Measurements from ENCODE around the gene GRAP2.

Gene GRAP2

GRCh38 chr22:39996732-39997131, 95.8 kb downstream of the GRAP2 start:
- H3K27me3 ChIP-seq (ENCODE audit: control insufficient read depth, insufficient read depth, low read length) = peaks cover 5% of the 10 kb centered on the region
- H3K36me3 ChIP-seq (ENCODE audit: control insufficient read depth, insufficient read depth, low read length) = no peaks in the 10 kb centered on the region
- peaks cover 71% of the 10 kb centered on the region for H3K4me1 ChIP-seq (ENCODE audit: control insufficient read depth, insufficient read depth, low read length)
- H3K4me3 ChIP-seq (ENCODE audit: low read length) = peak overlapping the region; percentile 10
- H3K9ac ChIP-seq (ENCODE audit: low read length) = no peak overlapping the region
- no peaks in the 10 kb centered on the region for H3K9me3 ChIP-seq (ENCODE audit: control insufficient read depth, low read length)

- H3K9me3 ChIP-seq (ENCODE audit: control insufficient read depth, low read length) = no peaks in the 10 kb centered on the region
- no peak overlapping the region for H3K9ac ChIP-seq (ENCODE audit: low read length)
- H3K4me3 ChIP-seq (ENCODE audit: low read length) = no peak overlapping the region
- peaks cover 5% of the 10 kb centered on the region for H3K27me3 ChIP-seq (ENCODE audit: control insufficient read depth, insufficient read depth, low read length)
- H3K36me3 ChIP-seq (ENCODE audit: control insufficient read depth, insufficient read depth, low read length) = no peaks in the 10 kb centered on the region
- H3K4me1 ChIP-seq (ENCODE audit: control insufficient read depth, insufficient read depth, low read length) = peaks cover 71% of the 10 kb centered on the region
These were observed 96.5 kb downstream of the GRAP2 start for GRCh38 chr22:39997421-39997820.

GRCh38 chr22:39997939-39998726, 97.2 kb downstream of the GRAP2 start:
- no peaks in the 10 kb centered on the region for H3K9me3 ChIP-seq (ENCODE audit: control insufficient read depth, low read length)
- no peak overlapping the region for H3K4me3 ChIP-seq (ENCODE audit: low read length)
- H3K4me1 ChIP-seq (ENCODE audit: control insufficient read depth, insufficient read depth, low read length) = peaks cover 68% of the 10 kb centered on the region
- H3K27me3 ChIP-seq (ENCODE audit: control insufficient read depth, insufficient read depth, low read length) = peaks cover 5% of the 10 kb centered on the region
- no peaks in the 10 kb centered on the region for H3K36me3 ChIP-seq (ENCODE audit: control insufficient read depth, insufficient read depth, low read length)
- peak overlapping the region; percentile 41 for H3K9ac ChIP-seq (ENCODE audit: low read length)

- H3K4me1 ChIP-seq (ENCODE audit: control insufficient read depth, insufficient read depth, low read length) = peaks cover 70% of the 10 kb centered on the region
These were observed 98.4 kb downstream of the GRAP2 start for GRCh38 chr22:39999144-39999757.

GRCh38 chr22:40000171-40000570, 99.3 kb downstream of the GRAP2 start:
- Histone ChIP-seq H3K36me3 (ENCODE audit: control insufficient read depth, insufficient read depth, low read length) (no peaks in the 10 kb centered on the region), H3K4me3 (ENCODE audit: low read length) (no peak overlapping the region), H3K9ac (ENCODE audit: low read length) (no peak overlapping the region), H3K27me3 (ENCODE audit: control insufficient read depth, insufficient read depth, low read length) (peaks cover 3% of the 10 kb centered on the region), H3K4me1 (ENCODE audit: control insufficient read depth, insufficient read depth, low read length) (peaks cover 68% of the 10 kb centered on the region), H3K9me3 (ENCODE audit: control insufficient read depth, low read length) (no peaks in the 10 kb centered on the region)

More at GRCh38 chr22:39999144-39999757, 98.4 kb downstream of the GRAP2 start:
- no peak overlapping the region for H3K4me3 ChIP-seq (ENCODE audit: low read length)
- H3K36me3 ChIP-seq (ENCODE audit: control insufficient read depth, insufficient read depth, low read length) = no peaks in the 10 kb centered on the region
- H3K27me3 ChIP-seq (ENCODE audit: control insufficient read depth, insufficient read depth, low read length) = peaks cover 5% of the 10 kb centered on the region
- H3K9ac ChIP-seq (ENCODE audit: low read length) = no peak overlapping the region
- no peaks in the 10 kb centered on the region for H3K9me3 ChIP-seq (ENCODE audit: control insufficient read depth, low read length)

GRCh38 chr22:40001106-40001505, 100.2 kb downstream of the GRAP2 start:
- Histone ChIP-seq H3K9ac (ENCODE audit: low read length) (no peak overlapping the region), H3K4me3 (ENCODE audit: low read length) (no peak overlapping the region), H3K27me3 (ENCODE audit: control insufficient read depth, insufficient read depth, low read length) (no peaks in the 10 kb centered on the region), H3K9me3 (ENCODE audit: control insufficient read depth, low read length) (no peaks in the 10 kb centered on the region), H3K36me3 (ENCODE audit: control insufficient read depth, insufficient read depth, low read length) (no peaks in the 10 kb centered on the region), H3K4me1 (ENCODE audit: control insufficient read depth, insufficient read depth, low read length) (peaks cover 64% of the 10 kb centered on the region)

GRCh38 chr22:40001800-40002577, 101.1 kb downstream of the GRAP2 start:
- H3K36me3 ChIP-seq (ENCODE audit: control insufficient read depth, insufficient read depth, low read length) = no peaks in the 10 kb centered on the region
- no peak overlapping the region for H3K4me3 ChIP-seq (ENCODE audit: low read length)
- peaks cover 58% of the 10 kb centered on the region for H3K4me1 ChIP-seq (ENCODE audit: control insufficient read depth, insufficient read depth, low read length)
- H3K9ac ChIP-seq (ENCODE audit: low read length) = no peak overlapping the region
- no peaks in the 10 kb centered on the region for H3K27me3 ChIP-seq (ENCODE audit: control insufficient read depth, insufficient read depth, low read length)
- H3K9me3 ChIP-seq (ENCODE audit: control insufficient read depth, low read length) = no peaks in the 10 kb centered on the region

- Histone ChIP-seq H3K4me1 (ENCODE audit: control insufficient read depth, insufficient read depth, low read length) (peaks cover 47% of the 10 kb centered on the region), H3K9me3 (ENCODE audit: control insufficient read depth, low read length) (no peaks in the 10 kb centered on the region), H3K36me3 (ENCODE audit: control insufficient read depth, insufficient read depth, low read length) (no peaks in the 10 kb centered on the region), H3K4me3 (ENCODE audit: low read length) (no peak overlapping the region), H3K9ac (ENCODE audit: low read length) (no peak overlapping the region), H3K27me3 (ENCODE audit: control insufficient read depth, insufficient read depth, low read length) (no peaks in the 10 kb centered on the region)
These were observed 102.2 kb downstream of the GRAP2 start for GRCh38 chr22:40002935-40003715.

GRCh38 chr22:40004836-40005235, 104.0 kb downstream of the GRAP2 start:
- Histone ChIP-seq H3K4me1 (ENCODE audit: control insufficient read depth, insufficient read depth, low read length) (peaks cover 45% of the 10 kb centered on the region), H3K9me3 (ENCODE audit: control insufficient read depth, low read length) (no peaks in the 10 kb centered on the region)

GRCh38 chr22:40006641-40007040, 105.8 kb downstream of the GRAP2 start:
- Histone ChIP-seq H3K4me1 (ENCODE audit: control insufficient read depth, insufficient read depth, low read length) (peaks cover 47% of the 10 kb centered on the region), H3K9me3 (ENCODE audit: control insufficient read depth, low read length) (no peaks in the 10 kb centered on the region), H3K36me3 (ENCODE audit: control insufficient read depth, insufficient read depth, low read length) (no peaks in the 10 kb centered on the region), H3K9ac (ENCODE audit: low read length) (no peak overlapping the region), H3K4me3 (ENCODE audit: low read length) (no peak overlapping the region), H3K27me3 (ENCODE audit: control insufficient read depth, insufficient read depth, low read length) (peaks cover 7% of the 10 kb centered on the region)

More at GRCh38 chr22:40004836-40005235, 104.0 kb downstream of the GRAP2 start:
- Histone ChIP-seq H3K36me3 (ENCODE audit: control insufficient read depth, insufficient read depth, low read length) (no peaks in the 10 kb centered on the region), H3K9ac (ENCODE audit: low read length) (no peak overlapping the region), H3K27me3 (ENCODE audit: control insufficient read depth, insufficient read depth, low read length) (peaks cover 4% of the 10 kb centered on the region), H3K4me3 (ENCODE audit: low read length) (no peak overlapping the region)

GRCh38 chr22:40007853-40008710, 107.2 kb downstream of the GRAP2 start:
- Histone ChIP-seq H3K9ac (ENCODE audit: low read length) (no peak overlapping the region), H3K9me3 (ENCODE audit: control insufficient read depth, low read length) (no peaks in the 10 kb centered on the region), H3K27me3 (ENCODE audit: control insufficient read depth, insufficient read depth, low read length) (peaks cover 7% of the 10 kb centered on the region), H3K36me3 (ENCODE audit: control insufficient read depth, insufficient read depth, low read length) (no peaks in the 10 kb centered on the region), H3K4me1 (ENCODE audit: control insufficient read depth, insufficient read depth, low read length) (peaks cover 38% of the 10 kb centered on the region), H3K4me3 (ENCODE audit: low read length) (no peak overlapping the region)

All from mucosa of stomach (tissue), 1 donor.